NOMO-1 (cell line): ENCODE data around the gene ROCK1.
"Not testable (repeated sequence)": the region's sequence is repeated elsewhere in the genome, so short reads cannot be mapped to it uniquely, and the experiment has no call there.

Experiments used
- DNase-seq, 2 experiments: peaks; one replicate each; lab custom pipeline; 2025; ENCODE audit not compliant: unreplicated experiment in 2 of 2; lab: John Stamatoyannopoulos, UW

Gene ROCK1

GRCh38 chr18:21056545-21056944 lies 55.1 kb downstream of the ROCK1 start:
- DNase-seq, result no peak

GRCh38 chr18:21054252-21054821 lies 57.3 kb downstream of the ROCK1 start:
- peak in 1 of 2 experiments; percentile 40 for DNase-seq

DNA sequence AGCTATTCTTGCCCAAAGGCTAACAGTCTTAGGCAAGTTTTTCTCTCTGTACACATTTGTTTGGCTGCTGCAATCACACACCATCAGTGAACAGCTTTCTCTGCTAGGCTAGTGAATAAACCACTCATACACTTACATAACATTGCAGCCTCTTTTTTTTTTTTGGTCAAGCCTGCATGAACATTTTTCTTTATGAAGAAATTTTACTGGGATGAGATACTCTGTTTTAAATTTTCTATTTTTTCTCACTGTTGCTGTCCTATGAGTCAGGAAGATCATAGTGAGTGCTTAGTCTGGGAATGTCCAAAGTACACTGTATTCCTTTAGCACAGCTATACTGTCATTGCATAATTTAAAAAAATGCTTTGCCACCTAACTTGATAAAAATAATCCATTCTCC lies 58.5 kb downstream of the ROCK1 start:
- DNase-seq, result no peak

DNA sequence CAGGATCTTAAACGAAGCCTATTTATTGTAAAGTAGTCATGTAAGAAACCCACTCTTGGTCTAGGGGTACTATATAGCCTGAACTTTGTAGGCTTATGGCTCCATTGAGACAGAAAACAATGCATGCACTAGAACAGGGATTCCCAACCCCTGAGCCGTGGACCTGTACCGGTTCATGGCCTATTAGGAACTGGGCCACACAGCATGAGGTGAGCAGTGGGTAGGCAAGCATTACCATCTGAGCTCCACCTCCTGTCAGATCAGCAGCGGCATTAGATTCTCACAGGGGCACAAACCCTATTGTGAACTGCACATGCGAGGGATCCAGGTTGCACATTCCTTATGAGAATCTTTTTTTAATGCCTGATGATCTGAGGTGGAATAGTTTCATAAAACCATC lies 59.2 kb downstream of the ROCK1 start:
- DNase-seq, result no peak

DNA sequence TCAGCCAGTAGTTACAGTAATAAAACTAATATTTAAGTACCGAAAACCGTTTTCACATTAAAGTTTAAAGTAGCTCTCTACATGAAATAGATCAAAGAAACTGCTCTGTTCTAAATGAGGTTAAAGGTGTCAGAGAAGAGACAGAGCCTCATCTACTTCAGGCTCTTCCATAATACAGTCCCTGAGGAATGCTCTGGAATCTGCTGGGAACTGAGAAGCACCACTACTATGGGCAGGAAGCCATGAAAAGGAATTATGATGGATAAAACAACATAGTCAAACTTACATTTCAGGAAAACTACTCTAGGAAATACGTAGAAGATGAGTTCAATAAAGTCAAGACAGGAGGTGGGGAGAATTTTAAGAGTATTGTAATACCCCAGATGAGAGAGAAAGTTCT lies 60.0 kb downstream of the ROCK1 start:
- no peak for DNase-seq

DNA sequence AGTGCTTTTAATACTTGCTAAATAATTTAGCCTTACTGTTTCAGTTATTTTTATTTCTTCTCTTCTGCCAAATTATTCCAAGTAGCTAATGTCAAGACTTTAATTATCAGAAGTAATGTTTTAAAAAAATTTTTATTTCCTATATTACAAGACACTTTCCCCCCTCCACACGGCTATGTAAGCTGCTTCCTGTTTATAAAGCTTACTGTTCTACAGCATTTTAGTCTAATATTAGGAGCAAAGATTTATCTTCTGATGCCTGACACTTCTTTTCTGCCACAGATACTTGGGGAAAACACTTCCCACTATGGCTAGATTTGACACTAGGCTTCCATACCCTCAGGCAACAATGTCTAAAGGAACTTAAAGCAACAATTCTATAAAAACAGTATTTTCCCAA lies 62.3 kb downstream of the ROCK1 start:
- no peak for DNase-seq

GRCh38 chr18:21047126-21047525 lies 64.5 kb downstream of the ROCK1 start:
- no peak for DNase-seq

GRCh38 chr18:21040466-21040865 lies 71.1 kb downstream of the ROCK1 start:
- DNase-seq, result no peak

DNA sequence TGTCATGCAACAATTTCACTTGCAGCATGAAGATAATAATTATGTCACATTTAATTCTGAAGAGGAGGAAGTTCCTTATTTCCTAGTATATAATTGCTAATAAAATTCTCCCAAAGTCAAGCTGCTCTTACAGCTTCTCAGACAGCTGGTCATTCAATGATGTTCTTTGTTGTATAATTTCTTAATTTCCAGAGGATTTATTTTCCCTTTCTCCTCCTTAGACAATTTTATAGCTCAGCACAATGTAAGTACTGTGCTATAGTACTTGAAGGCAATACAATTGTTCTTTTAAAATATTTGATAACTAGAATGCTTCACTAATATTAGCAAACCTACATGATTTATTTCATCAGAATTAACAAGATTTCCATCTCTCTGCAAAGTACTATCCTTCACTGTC lies 73.4 kb downstream of the ROCK1 start:
- DNase-seq, result no peak

DNA sequence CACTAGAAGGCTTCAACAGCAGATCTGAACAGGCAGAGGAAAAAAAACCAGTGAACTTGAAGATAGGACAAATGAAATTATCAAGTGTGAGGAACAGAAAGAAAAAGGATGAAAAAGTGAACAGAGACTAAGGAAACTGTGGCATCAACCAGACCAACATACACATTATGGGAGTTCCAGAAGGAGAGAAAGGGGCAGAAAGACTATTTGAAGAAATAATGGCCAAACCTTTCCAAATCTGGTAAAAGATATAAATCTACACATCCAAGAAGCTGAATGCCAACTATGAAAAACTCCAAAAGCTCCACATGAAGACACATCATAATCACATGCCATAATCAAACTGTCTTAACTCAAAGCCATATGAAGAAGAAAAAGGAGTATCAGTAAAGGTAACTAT lies 79.8 kb downstream of the ROCK1 start:
- DNase-seq, result no peak

DNA sequence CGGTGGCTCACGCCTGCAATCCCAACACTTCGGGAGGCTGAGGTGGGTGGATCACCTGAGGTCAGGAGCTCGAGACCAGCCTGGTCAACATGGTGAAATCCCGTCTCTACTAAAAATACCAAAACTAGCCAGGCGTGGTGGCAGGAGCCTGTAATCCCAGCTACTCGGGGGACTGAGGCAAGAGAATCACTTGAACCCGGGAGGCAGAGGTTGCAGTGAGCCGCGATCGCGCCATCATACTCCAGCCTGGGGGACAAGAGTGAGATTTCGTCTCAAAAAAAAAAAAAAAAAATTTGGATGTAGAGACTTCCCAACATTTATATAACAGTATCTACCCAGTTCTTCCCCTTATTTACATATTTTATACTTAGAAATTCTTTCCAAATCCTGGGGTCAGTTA lies 93.4 kb downstream of the ROCK1 start:
- not testable (repeated sequence) for DNase-seq

GRCh38 chr18:21012308-21012707 lies 99.3 kb downstream of the ROCK1 start:
- no peak for DNase-seq

- DNase-seq, result peak in 1 of 2 experiments; percentile 57
These were observed 106.9 kb downstream of the ROCK1 start for GRCh38 chr18:21004726-21005125.

- no peak for DNase-seq
These were observed 110.9 kb downstream of the ROCK1 start for GRCh38 chr18:21000667-21001066.

- DNase-seq, result no peak
These were observed 114.2 kb downstream of the ROCK1 start for GRCh38 chr18:20997371-20997770.

DNA sequence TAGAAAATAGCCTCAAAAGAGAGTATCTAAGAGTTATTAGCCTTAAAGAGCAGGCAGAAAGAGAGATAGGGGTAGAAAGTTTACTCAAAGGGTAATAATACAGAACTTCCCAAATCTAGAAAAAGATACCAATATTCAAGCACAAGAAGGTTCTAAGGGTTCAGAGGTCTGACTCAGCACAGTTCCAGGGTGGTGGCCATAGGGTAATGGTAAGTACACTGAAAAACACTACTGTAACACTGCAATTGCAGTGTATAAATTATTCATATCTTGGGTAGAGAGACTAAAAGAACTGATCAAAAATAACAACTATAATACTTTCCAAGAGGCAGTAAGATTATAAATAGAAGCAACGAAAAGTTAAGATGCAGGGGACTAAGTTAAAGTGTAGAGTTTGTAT lies 115.2 kb downstream of the ROCK1 start:
- no peak for DNase-seq

GRCh38 chr18:20988726-20989125 lies 122.9 kb downstream of the ROCK1 start:
- no peak for DNase-seq

DNA sequence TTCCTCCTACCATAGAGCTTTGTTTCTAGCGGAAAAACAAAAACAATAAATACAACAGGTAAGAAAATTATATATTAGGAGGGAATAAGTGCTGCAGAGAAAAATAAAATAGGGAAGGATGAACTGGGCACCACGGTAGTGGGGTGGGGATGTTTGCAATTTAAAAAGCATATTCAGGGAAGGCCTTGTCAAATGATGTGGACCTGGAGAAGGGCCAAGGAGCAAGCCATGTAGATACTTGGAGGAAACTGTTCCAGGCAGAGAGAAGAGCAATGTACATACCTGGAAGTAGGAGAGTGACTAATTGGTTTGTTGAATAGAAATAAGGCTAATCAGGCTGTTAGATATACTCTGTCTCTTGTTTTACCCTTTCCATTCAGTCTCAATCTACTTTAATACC lies 136.5 kb downstream of the ROCK1 start:
- DNase-seq, result no peak

GRCh38 chr18:20971886-20972267 lies 139.7 kb downstream of the ROCK1 start:
- DNase-seq, result no peak

GRCh38 chr18:20966795-20967194 lies 144.8 kb downstream of the ROCK1 start:
- no peak for DNase-seq

DNA sequence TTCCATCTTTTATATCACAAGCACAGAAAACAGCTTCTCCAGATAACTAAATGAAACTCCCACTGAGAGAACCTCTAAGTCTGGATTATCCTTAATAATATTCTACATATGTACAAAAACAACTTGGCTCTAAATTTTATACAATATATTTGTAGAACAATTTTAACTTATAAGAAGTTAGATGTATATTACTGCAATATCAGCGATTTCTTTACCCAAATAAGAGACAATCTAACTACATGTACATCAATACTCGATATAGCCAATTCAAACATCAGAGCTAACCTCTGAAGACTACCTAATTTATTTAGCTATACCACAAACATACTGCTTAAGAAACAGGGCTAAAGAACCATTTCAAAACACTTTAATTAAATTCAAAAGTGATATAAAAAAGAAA lies 148.6 kb downstream of the ROCK1 start:
- no peak for DNase-seq

DNA sequence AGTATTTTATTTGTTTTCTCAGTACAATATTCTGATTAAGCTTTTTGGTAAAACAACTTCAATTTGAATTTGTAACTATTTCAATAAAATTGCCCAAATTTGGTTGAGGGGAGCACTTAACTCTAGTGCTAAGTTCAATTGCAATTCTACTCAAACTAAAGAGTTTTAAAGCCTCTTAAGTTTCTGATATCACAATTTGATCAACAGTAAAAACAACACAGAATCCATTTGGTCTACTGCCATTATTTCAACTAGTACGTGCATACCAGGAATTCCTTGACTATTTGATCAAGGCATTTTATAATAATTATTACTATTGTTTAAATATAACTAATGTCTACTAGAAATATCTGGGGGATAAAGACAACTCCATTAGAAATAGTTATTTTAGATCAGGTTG lies 150.9 kb downstream of the ROCK1 start:
- DNase-seq, result no peak

GRCh38 chr18:20950827-20951226 lies 160.8 kb downstream of the ROCK1 start:
- not testable (repeated sequence) for DNase-seq
